ENCODE results near the gene EML6. TPM values are rescaled to one million over a fixed set of nuclear protein-coding genes. Genes with fewer than 3 reads are reported as not detected.

Gene EML6
- total and polyA plus RNA-seq, 10 of the 15 experiments (the other 5 are each of a cell fraction or from before 2014, with no cell fraction given), result 0.09 to 0.67 (median 0.21) TPM

DNA sequence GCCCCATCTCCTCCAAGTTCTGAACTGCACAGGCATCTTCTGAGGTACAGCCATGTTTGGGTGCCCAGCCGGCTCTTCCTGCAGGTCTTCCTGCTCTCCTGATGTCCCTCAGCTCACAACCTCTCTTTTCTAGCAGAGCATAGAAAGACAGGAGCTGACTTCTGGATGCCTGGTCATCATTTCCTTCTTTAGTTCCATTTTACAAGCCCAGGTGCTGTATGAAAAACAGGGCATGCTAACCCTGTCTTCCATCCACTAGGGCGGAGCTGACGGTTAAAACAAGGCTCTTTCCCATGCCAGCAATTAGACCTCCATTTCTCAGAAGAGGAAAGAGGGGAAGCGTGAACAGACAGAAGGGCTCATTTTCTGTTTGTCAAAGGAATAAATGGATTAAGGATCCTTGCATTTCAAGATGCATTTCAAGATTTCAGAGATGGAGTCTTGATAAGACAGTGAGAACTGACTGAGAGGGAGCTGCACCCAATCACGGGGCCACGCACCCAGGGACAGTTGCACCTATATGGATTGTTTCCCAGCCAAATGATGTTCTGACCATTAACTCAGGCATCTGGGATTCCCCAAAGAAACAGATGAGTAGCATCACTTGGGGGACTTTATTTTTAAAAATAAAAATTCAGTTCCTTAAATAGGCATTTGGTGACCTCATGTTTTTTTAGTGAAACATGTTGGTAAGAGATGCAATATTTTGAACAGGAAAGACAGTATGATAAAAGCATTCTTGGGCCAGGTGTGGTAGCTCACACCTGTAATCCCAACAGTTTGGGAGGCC is 45.8 kb upstream of the EML6 start (continued):
- TF ChIP-seq, protein P1, sequence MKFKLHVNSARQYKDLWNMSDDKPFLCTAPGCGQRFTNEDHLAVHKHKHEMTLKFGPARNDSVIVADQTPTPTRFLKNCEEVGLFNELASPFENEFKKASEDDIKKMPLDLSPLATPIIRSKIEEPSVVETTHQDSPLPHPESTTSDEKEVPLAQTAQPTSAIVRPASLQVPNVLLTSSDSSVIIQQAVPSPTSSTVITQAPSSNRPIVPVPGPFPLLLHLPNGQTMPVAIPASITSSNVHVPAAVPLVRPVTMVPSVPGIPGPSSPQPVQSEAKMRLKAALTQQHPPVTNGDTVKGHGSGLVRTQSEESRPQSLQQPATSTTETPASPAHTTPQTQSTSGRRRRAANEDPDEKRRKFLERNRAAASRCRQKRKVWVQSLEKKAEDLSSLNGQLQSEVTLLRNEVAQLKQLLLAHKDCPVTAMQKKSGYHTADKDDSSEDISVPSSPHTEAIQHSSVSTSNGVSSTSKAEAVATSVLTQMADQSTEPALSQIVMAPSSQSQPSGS (IDR thresholded peaks at IDR 0.05; ENCODE audit: low read length), result peak; percentile 97
- TF ChIP-seq NFYA (IDR thresholded peaks at IDR 0.05; ENCODE audit: borderline replicate concordance, low read depth, low read length), result no peak
- peak; percentile 19; the same call in 1 of the 2 replicates for TF ChIP-seq CREM (IDR thresholded peaks at IDR 0.05; ENCODE audit: low read depth)
- peak in 1 of 2 experiments; percentile 41; a peak in 1 of 4 replicates for TF ChIP-seq SRF (IDR thresholded peaks at IDR 0.05; ENCODE audit: low read depth in 2 of 2, low read length in 2 of 2)
- no peak for TF ChIP-seq NR2C2 (IDR thresholded peaks at IDR 0.05; ENCODE audit: borderline replicate concordance, control insufficient read depth, insufficient read length, low read depth)
- TF ChIP-seq MEF2B (IDR thresholded peaks at IDR 0.05; ENCODE audit: partially characterized antibody, poor library complexity, severe bottlenecking), result peak; percentile 87
- 0 out of 2 replicates have a peak, but pooled peaks have one; percentile 11 for TF ChIP-seq NBN (IDR thresholded peaks at IDR 0.05)
- TF ChIP-seq EP300 (IDR thresholded peaks at IDR 0.05; ENCODE audit: borderline replicate concordance in 1 of 2, control insufficient read depth in 1 of 2, low read depth in 2 of 2, low read length in 2 of 2), result peak; percentile 20 to 39; a peak in 2 of 4 replicates
- peak; percentile 27 for TF ChIP-seq RELA (IDR thresholded peaks at IDR 0.05; ENCODE audit: borderline replicate concordance, partially characterized antibody)
- TF ChIP-seq EGR1 (IDR thresholded peaks at IDR 0.05; ENCODE audit: borderline replicate concordance in 1 of 2, low read depth in 2 of 2, low read length in 2 of 2), result no peak
- peak; percentile 68; the same call in 1 of the 2 replicates for TF ChIP-seq CREB1 (IDR thresholded peaks at IDR 0.05; ENCODE audit: low read depth)
- no peak for TF ChIP-seq RBBP5 (conservative IDR thresholded peaks at IDR 0.05)
- TF ChIP-seq GABPA (IDR thresholded peaks at IDR 0.05; ENCODE audit: low read depth), result 0 out of 2 replicates have a peak, but pooled peaks have one; percentile 27
- no peak for TF ChIP-seq ZBTB11 (CRISPR knock-in tag; IDR thresholded peaks at IDR 0.05)
- no peak for TF ChIP-seq ZSCAN29 (IDR thresholded peaks at IDR 0.05)
- peak; percentile 20; the same call in 1 of the 2 replicates for TF ChIP-seq SPI1 (IDR thresholded peaks at IDR 0.05; ENCODE audit: borderline replicate concordance, insufficient read depth, low read depth, low read length)
- TF ChIP-seq, protein P2, sequence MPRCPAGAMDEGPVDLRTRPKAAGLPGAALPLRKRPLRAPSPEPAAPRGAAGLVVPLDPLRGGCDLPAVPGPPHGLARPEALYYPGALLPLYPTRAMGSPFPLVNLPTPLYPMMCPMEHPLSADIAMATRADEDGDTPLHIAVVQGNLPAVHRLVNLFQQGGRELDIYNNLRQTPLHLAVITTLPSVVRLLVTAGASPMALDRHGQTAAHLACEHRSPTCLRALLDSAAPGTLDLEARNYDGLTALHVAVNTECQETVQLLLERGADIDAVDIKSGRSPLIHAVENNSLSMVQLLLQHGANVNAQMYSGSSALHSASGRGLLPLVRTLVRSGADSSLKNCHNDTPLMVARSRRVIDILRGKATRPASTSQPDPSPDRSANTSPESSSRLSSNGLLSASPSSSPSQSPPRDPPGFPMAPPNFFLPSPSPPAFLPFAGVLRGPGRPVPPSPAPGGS (IDR thresholded peaks at IDR 0.05; ENCODE audit: borderline replicate concordance, insufficient read depth, low read depth, low read length, poor library complexity, severe bottlenecking), result peak; percentile 51
- no peak for TF ChIP-seq RAD21 (IDR thresholded peaks at IDR 0.05; ENCODE audit: insufficient read depth, low read depth, low read length)
- no peak for TF ChIP-seq TBL1XR1 (IDR thresholded peaks at IDR 0.05; ENCODE audit: low read depth, low read length)
- peak; percentile 65 for TF ChIP-seq EED (IDR thresholded peaks at IDR 0.05; ENCODE audit: low read depth)
- no peak for TF ChIP-seq RFX5 (IDR thresholded peaks at IDR 0.05; ENCODE audit: low read depth, low read length)
- TF ChIP-seq IKZF2 (IDR thresholded peaks at IDR 0.05), result peak; percentile 45 to 59
- peak; percentile 13; the same call in 1 of the 2 replicates for TF ChIP-seq IKZF1 (conservative IDR thresholded peaks at IDR 0.05)
- no peak for TF ChIP-seq ZNF622 (IDR thresholded peaks at IDR 0.05)

All from GM12878 (cell line).